ENCODE data around the gene PPARA.

Gene PPARA

DNA sequence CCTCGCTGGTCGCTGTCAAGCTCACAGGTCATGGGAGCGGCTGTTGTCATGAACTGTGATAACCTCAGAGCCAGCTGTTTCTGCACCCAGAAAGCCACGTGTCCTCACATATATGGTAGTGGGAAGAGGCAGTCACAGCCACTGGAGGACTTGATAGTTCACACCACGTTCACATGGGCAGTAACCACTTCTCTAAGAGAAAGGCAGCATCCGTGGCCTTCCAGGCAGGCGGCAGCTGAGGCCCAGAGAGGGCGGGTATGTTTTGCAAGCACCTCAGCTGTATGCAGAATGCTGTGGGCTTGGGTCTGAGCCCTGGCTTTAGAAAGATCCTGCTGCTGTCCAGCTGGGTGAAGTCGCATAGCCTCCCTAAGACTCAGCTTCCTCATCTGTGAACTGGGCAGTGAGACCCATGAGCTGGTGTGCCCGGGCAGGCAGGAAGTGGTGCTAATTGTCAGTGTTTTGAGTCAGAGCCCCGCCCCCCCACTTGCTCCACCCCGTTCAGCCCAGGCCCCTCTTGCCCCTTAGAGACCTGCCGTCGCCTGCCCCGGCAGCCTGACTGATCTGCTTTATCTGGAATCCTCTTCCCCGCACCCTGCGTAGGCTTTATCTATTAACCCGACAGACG lies 130.8 kb downstream of the PPARA start:
- peak; percentile 54 to 66 for DNase-seq (ENCODE audit: low read depth in 1 of 2, low spot score in 1 of 2)
- no peak for TF ChIP-seq GABPA (IDR thresholded peaks at IDR 0.05; ENCODE audit: low read depth)
- TF ChIP-seq, protein P1, sequence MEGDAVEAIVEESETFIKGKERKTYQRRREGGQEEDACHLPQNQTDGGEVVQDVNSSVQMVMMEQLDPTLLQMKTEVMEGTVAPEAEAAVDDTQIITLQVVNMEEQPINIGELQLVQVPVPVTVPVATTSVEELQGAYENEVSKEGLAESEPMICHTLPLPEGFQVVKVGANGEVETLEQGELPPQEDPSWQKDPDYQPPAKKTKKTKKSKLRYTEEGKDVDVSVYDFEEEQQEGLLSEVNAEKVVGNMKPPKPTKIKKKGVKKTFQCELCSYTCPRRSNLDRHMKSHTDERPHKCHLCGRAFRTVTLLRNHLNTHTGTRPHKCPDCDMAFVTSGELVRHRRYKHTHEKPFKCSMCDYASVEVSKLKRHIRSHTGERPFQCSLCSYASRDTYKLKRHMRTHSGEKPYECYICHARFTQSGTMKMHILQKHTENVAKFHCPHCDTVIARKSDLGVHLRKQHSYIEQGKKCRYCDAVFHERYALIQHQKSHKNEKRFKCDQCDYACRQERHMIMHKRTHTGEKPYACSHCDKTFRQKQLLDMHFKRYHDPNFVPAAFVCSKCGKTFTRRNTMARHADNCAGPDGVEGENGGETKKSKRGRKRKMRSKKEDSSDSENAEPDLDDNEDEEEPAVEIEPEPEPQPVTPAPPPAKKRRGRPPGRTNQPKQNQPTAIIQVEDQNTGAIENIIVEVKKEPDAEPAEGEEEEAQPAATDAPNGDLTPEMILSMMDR (IDR thresholded peaks at IDR 0.05; ENCODE audit: insufficient read depth, low read length): no peak
- TF ChIP-seq POLR2AphosphoS5 (IDR thresholded peaks at IDR 0.05; ENCODE audit: low read depth): no peak
- TF ChIP-seq SPI1 (IDR thresholded peaks at IDR 0.05; ENCODE audit: borderline replicate concordance, low read depth): no peak
- TF ChIP-seq REST (IDR thresholded peaks at IDR 0.05; ENCODE audit: insufficient replicate concordance, low read depth): no peak

DNA sequence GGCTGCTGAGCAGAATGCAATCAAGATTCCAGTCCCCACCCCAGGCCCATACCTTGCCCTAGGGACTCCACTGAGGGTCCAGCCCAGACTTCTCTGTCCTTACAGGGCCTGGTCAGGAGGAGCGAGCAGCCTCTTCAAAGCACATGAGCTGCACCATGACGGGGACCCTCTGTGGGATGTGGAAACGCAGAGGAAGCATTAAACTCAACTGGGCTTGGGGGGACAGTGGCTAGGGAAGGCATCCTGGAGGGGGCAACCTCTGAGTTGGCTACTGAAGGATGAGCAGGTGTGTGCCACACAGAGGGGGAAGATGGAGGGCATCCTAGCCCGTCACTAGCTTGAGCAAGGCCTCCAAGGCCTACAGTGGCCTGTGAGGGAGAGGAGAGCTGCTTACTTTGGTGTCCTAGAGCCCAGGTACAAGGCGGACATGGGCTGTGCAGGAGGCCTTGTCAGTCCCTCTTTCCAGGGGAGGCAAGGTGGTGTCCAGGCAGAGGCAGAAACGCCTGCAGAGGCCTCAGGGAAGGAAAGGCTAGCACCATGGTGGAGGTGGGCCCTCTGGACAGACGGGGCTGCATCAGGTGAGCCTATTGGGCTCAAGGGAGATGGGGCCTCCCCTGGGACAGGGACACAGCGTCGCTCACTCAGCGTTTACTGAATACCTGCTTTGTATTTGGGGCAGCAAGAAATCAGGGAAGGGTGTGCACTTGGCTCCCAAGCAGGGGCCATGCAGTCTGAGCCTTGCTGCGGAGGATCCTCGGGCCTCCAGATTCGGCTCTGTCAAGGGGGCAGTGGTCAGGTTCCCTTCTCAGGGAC lies 131.7 kb downstream of the PPARA start:
- H3K4me3 ChIP-seq (replicated peaks; ENCODE audit: insufficient read depth, low read length): no peak overlapping the region
- DNase-seq (ENCODE audit: low read depth in 1 of 2, low spot score in 1 of 2): no peak
- TF ChIP-seq POLR2AphosphoS5 (IDR thresholded peaks at IDR 0.05; ENCODE audit: low read depth) (no peak), GABPA (IDR thresholded peaks at IDR 0.05; ENCODE audit: low read depth) (no peak), SPI1 (IDR thresholded peaks at IDR 0.05; ENCODE audit: borderline replicate concordance, low read depth) (no peak), REST (IDR thresholded peaks at IDR 0.05; ENCODE audit: insufficient replicate concordance, low read depth) (no peak)
- TF ChIP-seq, protein P1 (IDR thresholded peaks at IDR 0.05; ENCODE audit: insufficient read depth, low read length): no peak
- H3K27me3 ChIP-seq (ENCODE audit: insufficient read depth, poor library complexity, severe bottlenecking): no peaks in the 10 kb centered on the region
- H3K27ac ChIP-seq (replicated peaks): no peak overlapping the region

More for the DNA sequence above, 130.8 kb downstream of the PPARA start:
- Histone ChIP-seq H3K27me3 (ENCODE audit: insufficient read depth, poor library complexity, severe bottlenecking) (no peaks in the 10 kb centered on the region), H3K4me3 (replicated peaks; ENCODE audit: insufficient read depth, low read length) (no peak overlapping the region), H3K27ac (replicated peaks) (no peak overlapping the region)

GRCh38 chr22:46286006-46286405 lies 135.7 kb downstream of the PPARA start:
- H3K27me3 ChIP-seq (ENCODE audit: insufficient read depth, poor library complexity, severe bottlenecking): no peaks in the 10 kb centered on the region
- no peak overlapping the region for H3K4me3 ChIP-seq (replicated peaks; ENCODE audit: insufficient read depth, low read length)
- no peak overlapping the region for H3K27ac ChIP-seq (replicated peaks)
- no peak for TF ChIP-seq POLR2AphosphoS5 (IDR thresholded peaks at IDR 0.05; ENCODE audit: low read depth)
- no peak for TF ChIP-seq SPI1 (IDR thresholded peaks at IDR 0.05; ENCODE audit: borderline replicate concordance, low read depth)
- TF ChIP-seq GABPA (IDR thresholded peaks at IDR 0.05; ENCODE audit: low read depth): no peak
- TF ChIP-seq, protein P1 (IDR thresholded peaks at IDR 0.05; ENCODE audit: insufficient read depth, low read length): no peak
- no peak for TF ChIP-seq REST (IDR thresholded peaks at IDR 0.05; ENCODE audit: insufficient replicate concordance, low read depth)
- DNase-seq (ENCODE audit: low read depth in 1 of 2, low spot score in 1 of 2): no peak
